ENCODE results near the gene GAGE13. TPM values are rescaled to one million over a fixed set of nuclear protein-coding genes. Genes with fewer than 3 reads are reported as not detected.
"Not testable (repeated sequence)": the region's sequence is repeated elsewhere in the genome, so short reads cannot be mapped to it uniquely, and the experiment has no call there.

The GAGE13 gene
- total RNA-seq, 2 donors from 2014 or later: not detected

DNA sequence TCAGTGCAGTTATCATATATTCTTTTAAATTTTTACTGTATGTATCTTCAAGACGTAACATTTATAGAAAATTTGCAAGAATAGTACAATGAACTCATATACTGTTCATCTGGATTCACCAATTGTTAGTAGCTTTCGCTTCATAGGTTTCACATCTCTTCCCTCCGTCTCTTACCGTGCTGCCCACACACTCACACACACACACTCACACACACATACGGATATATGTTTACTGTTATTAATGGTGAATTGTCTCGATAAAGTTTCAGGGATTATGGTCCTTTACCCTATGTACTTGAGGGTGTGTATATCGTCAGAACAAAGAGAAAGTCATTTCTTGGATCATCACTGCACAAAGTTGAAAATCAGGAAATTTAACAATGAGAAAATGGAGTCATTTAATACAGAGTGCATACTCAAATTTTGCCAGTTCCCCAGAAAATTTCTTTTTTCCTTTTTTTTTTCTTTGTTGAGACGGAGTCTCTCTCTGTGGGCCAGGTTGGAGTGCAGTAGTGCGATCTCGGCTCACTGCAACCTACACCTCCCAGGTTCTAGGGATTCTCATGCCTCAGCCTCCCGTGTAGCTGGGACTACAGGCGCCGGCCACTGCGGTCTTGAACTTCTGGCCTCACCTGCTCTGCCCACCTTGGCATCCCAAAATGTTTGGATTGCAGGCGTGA lies 13.3 kb downstream of the GAGE13 start:
- DNase-seq (ENCODE audit: low spot score); H3K36me3 ChIP-seq; H3K27me3 ChIP-seq (replicated peaks; ENCODE audit: insufficient read depth); H3K9me3 ChIP-seq; H3K27ac ChIP-seq; intact Hi-C loops (cut with DNase I); H3K4me3 ChIP-seq; H3K4me1 ChIP-seq (replicated peaks): not testable (repeated sequence)
- WGBS: 73% methylated on average over 14 of the region's 15 CpGs

DNA sequence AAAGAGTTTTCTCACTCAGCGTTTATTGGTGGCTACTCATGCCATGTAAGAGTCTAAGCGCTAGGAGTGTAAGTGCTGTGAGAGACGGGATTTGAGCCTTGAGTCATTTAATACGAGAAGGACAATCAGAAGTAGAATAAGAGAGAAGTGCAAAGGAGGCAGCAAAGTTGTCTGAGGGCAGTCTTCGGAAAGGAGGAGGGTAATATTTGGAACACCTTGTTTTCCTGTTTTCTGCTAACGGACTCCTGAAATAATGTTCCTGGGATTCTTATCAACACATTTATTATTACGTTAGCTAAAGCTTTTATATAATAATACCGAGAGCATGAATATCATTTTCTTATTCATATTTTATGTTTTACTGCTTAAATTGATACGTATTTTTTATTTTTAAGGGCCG lies 14.0 kb downstream of the GAGE13 start:
- intact Hi-C loops (cut with DNase I); H3K4me3 ChIP-seq; H3K27ac ChIP-seq; H3K4me1 ChIP-seq (replicated peaks); H3K9me3 ChIP-seq; H3K36me3 ChIP-seq; H3K27me3 ChIP-seq (replicated peaks; ENCODE audit: insufficient read depth); DNase-seq (ENCODE audit: low spot score): not testable (repeated sequence)
- WGBS: 86% methylated on average over 9 of the region's 10 CpGs

DNA sequence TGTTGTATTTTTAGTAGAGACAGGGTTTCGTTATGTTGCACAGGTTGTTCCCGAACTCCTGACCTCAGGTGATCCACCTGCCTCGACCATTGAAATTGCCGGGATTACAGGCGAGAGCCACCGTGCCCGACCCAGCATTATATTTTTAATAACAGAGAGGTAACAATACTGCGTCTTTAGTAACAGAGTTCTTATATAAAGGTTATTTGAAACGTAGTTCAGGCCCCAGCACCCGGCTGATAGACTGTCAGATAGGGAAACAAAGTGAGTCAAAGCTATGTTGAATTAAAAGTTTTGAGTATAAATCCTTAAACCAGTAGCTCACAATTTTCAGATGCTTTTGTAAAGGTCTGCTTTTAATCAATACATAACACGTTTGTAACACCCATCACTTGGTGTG lies 14.8 kb downstream of the GAGE13 start:
- intact Hi-C loops (cut with DNase I): not testable (repeated sequence)

More for the DNA sequence above, 14.8 kb downstream of the GAGE13 start:
- not testable (repeated sequence) for H3K4me3 ChIP-seq; H3K27ac ChIP-seq; H3K9me3 ChIP-seq; DNase-seq (ENCODE audit: low spot score); H3K36me3 ChIP-seq; H3K27me3 ChIP-seq (replicated peaks; ENCODE audit: insufficient read depth); H3K4me1 ChIP-seq (replicated peaks)
- 89% methylated on average over 11 of the region's 11 CpGs for WGBS

Other genes starting within 250 kb of the GAGE13 start
- gene GPKOW, start 207.8 kb upstream of the GAGE13 start, total RNA-seq: 10 to 100 TPM; 21.2 to 28.7 TPM
- 10 to 100 TPM; 16.0 to 16.6 TPM for gene MAGIX, start 168.8 kb upstream of the GAGE13 start, total RNA-seq
- 10 to 100 TPM; 24.3 to 34.7 TPM for gene PLP2, start 159.7 kb upstream of the GAGE13 start, total RNA-seq
- gene PRICKLE3, start 145.2 kb upstream of the GAGE13 start, total RNA-seq: 10 to 100 TPM; 17.4 to 20.5 TPM
- 1 to 10 TPM in 1 of 2 donors, under 1 TPM in 1; 0.55 to 5.2 TPM for gene SYP, start 131.4 kb upstream of the GAGE13 start, total RNA-seq
- under 1 TPM in 1 of 2 donors, not detected in 1; 0.17 TPM for gene CACNA1F, start 98.2 kb upstream of the GAGE13 start, total RNA-seq
- gene CCDC22, start 96.1 kb upstream of the GAGE13 start, total RNA-seq: 10 to 100 TPM; 21.8 to 25.0 TPM
- 1 to 10 TPM in 1 of 2 donors, under 1 TPM in 1; 0.36 to 1.4 TPM for gene FOXP3, start 66.9 kb upstream of the GAGE13 start, total RNA-seq
- 10 to 100 TPM in 1 of 2 donors, 1 to 10 TPM in 1; 3.9 to 24.9 TPM for gene PPP1R3F, start 61.8 kb upstream of the GAGE13 start, total RNA-seq
- gene GAGE10, start 27.9 kb upstream of the GAGE13 start, total RNA-seq: not detected
- gene GAGE12J, start 9.5 kb upstream of the GAGE13 start, total RNA-seq: not detected
- gene GAGE12C, start 200.6 kb downstream of the GAGE13 start, total RNA-seq: not detected
- gene GAGE12D, start 210.2 kb downstream of the GAGE13 start, total RNA-seq: not detected
- not detected for gene GAGE12E, start 219.7 kb downstream of the GAGE13 start, total RNA-seq
- 1 to 10 TPM in 1 of 2 donors, not detected in 1; 2.3 TPM for gene GAGE12F, start 229.3 kb downstream of the GAGE13 start, total RNA-seq
- gene GAGE12G, start 238.8 kb downstream of the GAGE13 start, total RNA-seq: not detected
- gene GAGE12H, start 248.4 kb downstream of the GAGE13 start, total RNA-seq: not detected